HFF-Myc (cell line): ENCODE measurements around the gene KCNS1.
A peak's percentile ranks its signal among the peaks of the same experiment; 100 is the strongest.

ENCODE experiments used
- DNase-seq: peaks from one replicate; pipeline ENCODE4 v3.0.0-alpha.2; 2011; ENCODE audit warnings: low read depth; ENCODE audit errors: extremely low read depth
- H3K4me3 ChIP-seq: replicated peaks from 2 replicates; pipeline ENCODE4 v1.5.1; 2011; ENCODE audit warnings: low read depth, mild to moderate bottlenecking, control low read depth, low read length
- CTCF ChIP-seq: IDR thresholded peaks from 2 replicates; pipeline ENCODE4 v1.5.1; 2012; ENCODE audit warnings: mild to moderate bottlenecking, low read depth, low read length, control low read depth; ENCODE audit errors: missing control alignments

Gene KCNS1

GRCh38 chr20:45053430-45054351 is 47.2 kb downstream of the KCNS1 start:
- DNase-seq = no peak
- no peak for TF ChIP-seq CTCF
- no peak overlapping the region for H3K4me3 ChIP-seq

GRCh38 chr20:45052698-45053429 is 48.1 kb downstream of the KCNS1 start:
- peak; percentile 47 for DNase-seq
- no peak for TF ChIP-seq CTCF
- H3K4me3 ChIP-seq = no peak overlapping the region

GRCh38 chr20:45051204-45052060 is 49.5 kb downstream of the KCNS1 start:
- H3K4me3 ChIP-seq = no peak overlapping the region

DNA sequence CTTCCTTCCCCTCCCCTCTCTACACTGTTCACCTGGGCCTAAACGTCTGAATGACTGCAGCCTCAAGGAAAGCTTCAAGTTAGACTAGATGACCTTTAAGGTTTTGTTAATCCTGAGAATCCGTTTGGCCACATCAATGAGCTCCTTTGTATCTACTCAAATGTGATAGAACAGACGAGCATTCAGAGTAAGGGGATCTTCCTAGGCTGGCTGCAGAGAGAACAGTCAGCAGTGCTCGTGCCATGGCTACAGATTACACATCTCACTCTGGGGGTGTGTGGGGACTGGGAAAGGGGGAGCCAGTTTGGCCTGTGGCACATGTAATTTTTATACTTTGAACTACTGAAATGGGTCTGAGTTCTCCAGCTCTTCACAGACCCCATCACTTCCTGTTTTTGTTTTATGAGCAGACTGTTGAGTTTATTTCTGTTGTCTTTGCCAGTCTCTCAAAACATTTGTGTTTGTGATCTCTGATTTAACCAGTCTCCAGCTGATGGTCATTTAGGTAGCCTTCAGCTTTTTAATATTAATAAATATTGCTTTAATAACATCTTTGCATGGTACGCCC is 50.9 kb downstream of the KCNS1 start:
- H3K4me3 ChIP-seq = no peak overlapping the region
- TF ChIP-seq CTCF = no peak
- no peak for DNase-seq

More at GRCh38 chr20:45051204-45052060, 49.5 kb downstream of the KCNS1 start:
- no peak for TF ChIP-seq CTCF
- no peak for DNase-seq

- H3K4me3 ChIP-seq = no peak overlapping the region
- no peak for DNase-seq
- no peak for TF ChIP-seq CTCF
Measured at GRCh38 chr20:45049438-45049837, 51.5 kb downstream of the KCNS1 start.

DNA sequence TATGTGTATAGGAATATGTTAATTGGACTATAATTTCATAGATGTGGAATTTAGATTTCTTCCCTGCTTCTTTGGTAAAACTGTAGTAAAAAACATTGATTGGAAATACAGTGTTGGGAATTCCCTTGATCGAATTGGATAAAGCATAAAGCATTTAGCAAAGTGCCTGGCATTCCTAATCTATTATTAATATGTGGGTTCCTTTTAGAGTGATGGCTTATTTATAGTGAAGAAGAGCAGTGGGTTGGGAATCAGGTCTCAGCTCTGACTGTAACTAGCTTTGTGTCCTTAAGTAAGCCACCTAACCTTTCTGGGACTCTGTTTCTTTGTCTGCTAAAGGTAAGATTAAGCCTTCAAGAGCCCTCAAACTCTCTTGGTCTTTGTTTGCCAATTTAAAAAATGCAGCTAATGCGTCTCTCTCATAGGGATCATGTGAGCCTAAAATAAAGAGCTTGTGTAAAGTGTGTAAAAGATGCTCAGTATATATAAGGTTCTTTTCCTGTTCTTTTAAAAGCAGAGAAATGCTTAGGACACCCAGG is 53.3 kb downstream of the KCNS1 start:
- DNase-seq = no peak
- no peak overlapping the region for H3K4me3 ChIP-seq
- TF ChIP-seq CTCF = no peak
